ENCODE results near the gene PFDN1.

Gene PFDN1

GRCh38 chr5:140342287-140342686, 39.4 kb upstream of the PFDN1 start:
- DNase-seq (ENCODE audit: low read depth in 1 of 2, low spot score in 1 of 2), result peak; percentile 66 to 93
- TF ChIP-seq GABPA (IDR thresholded peaks at IDR 0.05; ENCODE audit: low read depth) (peak; percentile 81), POLR2AphosphoS5 (IDR thresholded peaks at IDR 0.05; ENCODE audit: low read depth) (peak; percentile 83), REST (IDR thresholded peaks at IDR 0.05; ENCODE audit: insufficient replicate concordance, low read depth) (peak; percentile 31), SPI1 (IDR thresholded peaks at IDR 0.05; ENCODE audit: borderline replicate concordance, low read depth) (peak; percentile 76; the same call in 1 of the 2 replicates), CTCF (IDR thresholded peaks at IDR 0.05; ENCODE audit: insufficient read depth, low read length) (no peak)
- no peak overlapping the region for H3K4me3 ChIP-seq (replicated peaks; ENCODE audit: insufficient read depth, low read length)

GRCh38 chr5:140341591-140341990, 38.7 kb upstream of the PFDN1 start:
- Histone ChIP-seq H3K27ac (replicated peaks) (peak overlapping the region; percentile 70), H3K4me3 (replicated peaks; ENCODE audit: insufficient read depth, low read length) (no peak overlapping the region)
- TF ChIP-seq GABPA (IDR thresholded peaks at IDR 0.05; ENCODE audit: low read depth), result no peak
- no peak for TF ChIP-seq CTCF (IDR thresholded peaks at IDR 0.05; ENCODE audit: insufficient read depth, low read length)
- no peak for TF ChIP-seq REST (IDR thresholded peaks at IDR 0.05; ENCODE audit: insufficient replicate concordance, low read depth)
- TF ChIP-seq SPI1 (IDR thresholded peaks at IDR 0.05; ENCODE audit: borderline replicate concordance, low read depth), result no peak
- TF ChIP-seq POLR2AphosphoS5 (IDR thresholded peaks at IDR 0.05; ENCODE audit: low read depth), result no peak

More at GRCh38 chr5:140342287-140342686, 39.4 kb upstream of the PFDN1 start:
- Histone ChIP-seq H3K27me3 (ENCODE audit: insufficient read depth, poor library complexity, severe bottlenecking) (no peaks in the 10 kb centered on the region), H3K27ac (replicated peaks) (peak overlapping the region; percentile 70)

GRCh38 chr5:140340605-140341121, 37.8 kb upstream of the PFDN1 start:
- TF ChIP-seq GABPA (IDR thresholded peaks at IDR 0.05; ENCODE audit: low read depth) (no peak), SPI1 (IDR thresholded peaks at IDR 0.05; ENCODE audit: borderline replicate concordance, low read depth) (no peak), POLR2AphosphoS5 (IDR thresholded peaks at IDR 0.05; ENCODE audit: low read depth) (no peak), CTCF (IDR thresholded peaks at IDR 0.05; ENCODE audit: insufficient read depth, low read length) (no peak)
- no peak overlapping the region for H3K4me3 ChIP-seq (replicated peaks; ENCODE audit: insufficient read depth, low read length)
- peak in 1 of 2 experiments; percentile 13 for DNase-seq (ENCODE audit: low read depth in 1 of 2, low spot score in 1 of 2)
- H3K27me3 ChIP-seq (ENCODE audit: insufficient read depth, poor library complexity, severe bottlenecking), result no peaks in the 10 kb centered on the region
- no peak overlapping the region for H3K27ac ChIP-seq (replicated peaks)

More at GRCh38 chr5:140341591-140341990, 38.7 kb upstream of the PFDN1 start:
- H3K27me3 ChIP-seq (ENCODE audit: insufficient read depth, poor library complexity, severe bottlenecking), result no peaks in the 10 kb centered on the region
- DNase-seq (ENCODE audit: low read depth in 1 of 2, low spot score in 1 of 2), result no peak

- no peak for DNase-seq (ENCODE audit: low read depth in 1 of 2, low spot score in 1 of 2)
- Histone ChIP-seq H3K4me3 (replicated peaks; ENCODE audit: insufficient read depth, low read length) (no peak overlapping the region), H3K27ac (replicated peaks) (no peak overlapping the region), H3K27me3 (ENCODE audit: insufficient read depth, poor library complexity, severe bottlenecking) (no peaks in the 10 kb centered on the region)
- TF ChIP-seq REST (IDR thresholded peaks at IDR 0.05; ENCODE audit: insufficient replicate concordance, low read depth), result no peak
- no peak for TF ChIP-seq SPI1 (IDR thresholded peaks at IDR 0.05; ENCODE audit: borderline replicate concordance, low read depth)
- TF ChIP-seq GABPA (IDR thresholded peaks at IDR 0.05; ENCODE audit: low read depth), result no peak
- no peak for TF ChIP-seq CTCF (IDR thresholded peaks at IDR 0.05; ENCODE audit: insufficient read depth, low read length)
- no peak for TF ChIP-seq POLR2AphosphoS5 (IDR thresholded peaks at IDR 0.05; ENCODE audit: low read depth)
Observed at GRCh38 chr5:140339636-140340035, 36.7 kb upstream of the PFDN1 start.

Measured in HL-60 (cell line).